ENCODE measurements around the gene TMEM267.
A peak's percentile ranks its signal among the peaks of the same experiment; 100 is the strongest.

Gene TMEM267

DNA sequence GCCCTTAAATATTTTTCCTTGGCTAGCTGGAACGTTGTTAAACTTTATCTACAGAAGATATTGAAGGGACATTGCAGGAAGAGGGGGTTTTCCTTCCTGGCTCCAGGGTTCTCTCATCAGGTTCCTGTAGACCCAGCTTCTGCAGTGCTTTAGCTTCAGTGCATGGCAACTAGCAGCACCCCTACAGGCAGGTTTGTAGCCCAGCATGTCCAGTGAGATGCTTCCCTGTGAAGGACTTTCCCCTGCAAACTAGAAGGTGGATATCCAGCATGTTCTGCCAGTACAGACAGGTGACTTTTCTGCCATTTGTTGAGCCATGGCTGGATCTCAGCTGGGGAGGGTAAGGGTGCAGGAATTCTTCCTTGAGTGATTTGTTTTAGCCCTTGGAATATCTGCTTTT, 81.8 kb downstream of the TMEM267 start:
- no peak for DNase-seq

DNA sequence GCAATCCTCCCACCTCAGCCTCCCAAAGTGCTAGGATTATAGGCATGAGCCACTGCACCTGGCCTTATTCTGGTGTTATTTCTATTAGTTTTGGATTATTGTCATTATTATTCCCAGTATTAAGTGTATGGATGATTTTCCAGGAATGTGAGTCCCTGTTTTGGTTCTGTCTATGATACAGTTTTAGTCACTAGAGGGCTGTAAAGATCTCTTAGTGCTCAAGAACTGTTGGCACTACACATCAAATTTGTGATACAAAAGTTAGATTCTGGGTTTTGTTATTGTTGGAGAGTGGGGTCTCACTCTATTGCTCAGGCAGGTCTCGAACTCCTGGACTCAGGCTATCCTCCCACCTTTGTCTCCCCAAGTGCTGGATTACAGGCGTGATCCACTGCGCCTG, 83.6 kb downstream of the TMEM267 start:
- no peak for DNase-seq

DNA sequence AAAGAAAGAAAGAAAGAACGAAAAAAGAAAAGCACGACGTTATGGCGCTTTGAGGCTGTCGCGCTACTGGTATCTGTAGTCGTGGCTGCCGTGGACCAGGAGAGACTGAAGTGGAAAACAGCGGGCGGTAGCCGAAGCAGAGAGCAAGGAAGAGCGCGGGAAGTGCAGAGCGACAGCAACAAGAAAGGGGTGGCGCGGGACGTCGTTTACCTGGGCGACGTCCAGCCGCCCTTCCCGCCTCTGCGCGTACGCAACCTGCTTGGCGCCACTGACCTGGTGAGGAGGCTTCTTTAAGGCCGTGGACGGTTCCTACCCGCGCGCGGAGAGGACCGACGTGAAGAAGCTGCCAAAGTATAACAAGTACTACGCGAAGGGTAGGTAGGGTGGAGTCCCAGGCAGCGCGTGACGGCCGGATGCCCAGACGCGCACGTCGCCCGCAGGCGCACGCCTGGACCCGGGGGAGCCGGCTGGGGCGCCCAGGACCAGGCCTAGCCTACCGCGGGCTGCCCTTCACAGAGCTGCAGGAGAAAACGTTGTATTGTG, 86.8 kb downstream of the TMEM267 start:
- peak; percentile 60 for DNase-seq

All from CD4-positive, alpha-beta T cell treated with Interleukin-21 for 1 hour (primary cell).